NCI-H1092 treated with DMSO at 0.1 percent for 48 hours (cell line): ENCODE measurements around the gene CCDC186.
A peak's percentile ranks its signal among the peaks of the same experiment; 100 is the strongest.

ENCODE experiments used
- DNase-seq: peaks from one replicate; lab custom pipeline; 2025; lab: John Stamatoyannopoulos, UW

The CCDC186 gene

DNA sequence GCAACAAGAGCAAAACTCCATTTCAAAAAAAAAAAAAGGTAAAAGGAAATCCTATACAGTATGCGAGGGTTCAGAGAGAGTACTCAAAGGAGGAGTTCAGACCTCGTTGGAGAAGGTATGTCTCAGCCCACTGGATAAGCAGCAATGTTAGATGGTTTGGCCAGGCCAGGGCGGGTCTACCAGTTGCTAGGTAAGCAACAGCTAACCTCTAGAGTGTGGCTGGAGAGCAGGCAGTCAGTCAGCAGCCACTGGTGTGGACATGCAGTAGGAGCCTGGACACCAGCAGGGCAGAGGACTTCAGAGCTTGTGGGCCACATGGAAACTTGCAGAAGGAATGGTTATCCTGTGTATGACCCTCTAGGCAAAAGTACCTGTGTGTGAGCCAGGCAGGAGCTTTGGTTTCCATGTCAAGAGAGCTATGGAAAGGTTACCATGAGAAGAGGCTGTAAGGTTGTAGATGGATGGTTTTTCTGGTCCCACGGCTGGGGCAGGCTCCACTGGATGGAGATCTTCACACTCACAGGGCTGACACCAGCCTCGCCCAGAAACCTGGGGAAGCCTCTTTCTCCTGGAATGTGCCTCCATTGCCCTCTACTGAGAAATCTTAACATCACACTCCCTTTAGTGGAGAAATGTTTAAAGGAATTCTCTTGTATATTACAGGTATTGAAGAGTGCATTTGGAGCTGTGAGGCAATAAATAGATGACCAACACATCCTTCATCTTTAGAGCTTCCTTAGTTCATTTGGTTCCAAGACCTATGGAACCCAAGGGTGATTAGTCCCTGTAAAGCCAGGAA lies 63.6 kb downstream of the CCDC186 start:
- no peak for DNase-seq

DNA sequence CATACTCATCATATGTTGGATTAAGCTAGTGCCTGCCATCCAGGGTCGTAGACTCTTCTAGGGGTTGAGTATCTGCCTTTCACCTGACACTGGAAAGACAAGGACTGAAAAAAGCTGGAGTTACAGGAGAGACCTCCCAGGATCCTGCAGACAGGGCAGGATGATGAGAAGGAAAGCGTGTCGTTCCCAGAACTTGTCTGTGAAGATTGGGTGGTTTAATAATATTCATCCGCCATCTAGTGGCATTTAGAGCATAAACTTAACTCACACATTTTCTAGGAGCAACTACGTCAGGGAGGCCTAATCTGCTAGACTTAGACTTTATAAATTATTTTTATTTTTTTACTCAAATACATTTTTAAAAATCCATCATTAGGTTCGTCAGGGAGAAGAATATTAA lies 70.7 kb downstream of the CCDC186 start:
- DNase-seq, result peak; percentile 22

DNA sequence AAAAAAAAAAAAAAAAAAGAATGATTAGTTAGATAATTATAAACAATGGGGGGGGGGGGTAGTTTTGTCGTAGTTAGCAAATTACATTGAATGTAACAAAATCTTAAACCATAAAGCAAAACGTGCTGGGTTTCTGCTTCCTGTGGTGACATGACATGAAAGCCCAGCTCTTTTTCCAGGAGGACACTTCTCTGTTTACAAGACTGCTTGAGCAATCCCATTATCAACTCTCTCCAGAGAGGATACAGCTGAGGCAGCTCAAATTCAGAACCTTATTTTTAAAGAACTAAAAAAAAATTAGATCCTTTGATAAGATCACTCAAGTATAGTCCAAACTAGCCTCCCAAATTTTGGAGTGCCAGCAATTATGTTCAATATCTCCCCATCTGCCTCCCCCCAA lies 71.7 kb downstream of the CCDC186 start:
- no peak for DNase-seq

DNA sequence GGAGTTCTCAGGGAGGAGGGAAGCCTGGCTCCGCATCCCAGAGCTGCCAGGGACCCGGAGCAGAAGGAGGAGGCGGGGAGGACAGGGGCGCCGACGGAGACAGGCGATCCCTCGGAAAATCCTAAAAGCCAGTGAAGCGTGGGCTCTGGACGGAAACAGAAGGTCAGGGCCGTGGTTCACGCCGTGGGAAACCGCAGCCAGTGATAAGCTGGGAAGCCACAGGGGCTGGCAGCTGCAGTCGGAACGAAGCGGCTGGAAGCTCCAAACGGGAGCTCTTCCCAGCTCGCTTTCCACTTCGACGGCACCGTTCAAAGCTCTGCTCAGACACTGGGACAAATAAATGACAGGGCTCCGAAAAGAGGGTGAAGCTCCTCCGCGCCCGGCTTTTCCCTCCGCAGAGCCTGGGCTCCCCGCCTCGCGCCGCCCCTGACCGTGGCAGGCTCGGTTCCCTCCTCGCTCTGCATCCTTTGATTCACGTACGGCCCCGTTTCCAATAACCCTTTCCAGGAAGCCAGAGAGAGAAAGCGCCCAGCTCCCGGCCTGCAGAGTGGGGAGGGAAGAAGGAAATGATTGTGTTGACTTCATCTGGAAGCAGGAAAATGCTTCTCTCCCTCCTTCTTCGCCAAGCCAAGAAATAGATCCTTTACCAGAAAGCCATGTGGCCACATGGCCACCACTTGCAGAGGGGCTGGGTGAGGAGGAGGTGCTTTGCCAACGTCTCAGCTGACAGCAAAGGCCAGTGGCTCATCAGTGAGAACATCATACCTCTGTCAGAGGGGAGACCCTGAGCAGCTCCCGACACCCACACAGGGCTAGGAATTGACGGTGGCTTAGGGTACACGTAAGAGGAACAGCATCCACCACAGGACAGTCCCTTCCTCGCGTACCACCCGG lies 72.9 kb downstream of the CCDC186 start:
- DNase-seq, result peak; percentile 18

DNA sequence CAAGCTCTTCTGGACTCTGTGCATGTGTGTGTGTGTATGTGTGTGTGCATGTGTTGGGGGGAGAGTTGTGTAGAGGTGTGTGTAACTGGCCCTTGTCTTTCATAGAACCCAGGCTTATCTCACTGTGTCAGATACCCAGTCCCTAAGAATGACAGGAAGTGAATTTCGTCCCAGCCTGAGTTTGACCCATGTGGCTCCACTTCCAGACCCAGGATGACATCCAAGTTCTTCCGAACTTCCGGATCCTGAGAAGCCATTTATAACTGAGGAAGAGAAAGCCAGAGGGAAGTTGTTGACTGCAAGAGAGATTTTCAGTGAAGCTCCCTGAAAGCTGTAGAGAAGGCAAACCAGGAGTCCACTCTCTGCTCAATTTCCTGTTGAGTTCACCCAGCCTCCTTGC lies 77.1 kb downstream of the CCDC186 start:
- DNase-seq, result no peak

DNA sequence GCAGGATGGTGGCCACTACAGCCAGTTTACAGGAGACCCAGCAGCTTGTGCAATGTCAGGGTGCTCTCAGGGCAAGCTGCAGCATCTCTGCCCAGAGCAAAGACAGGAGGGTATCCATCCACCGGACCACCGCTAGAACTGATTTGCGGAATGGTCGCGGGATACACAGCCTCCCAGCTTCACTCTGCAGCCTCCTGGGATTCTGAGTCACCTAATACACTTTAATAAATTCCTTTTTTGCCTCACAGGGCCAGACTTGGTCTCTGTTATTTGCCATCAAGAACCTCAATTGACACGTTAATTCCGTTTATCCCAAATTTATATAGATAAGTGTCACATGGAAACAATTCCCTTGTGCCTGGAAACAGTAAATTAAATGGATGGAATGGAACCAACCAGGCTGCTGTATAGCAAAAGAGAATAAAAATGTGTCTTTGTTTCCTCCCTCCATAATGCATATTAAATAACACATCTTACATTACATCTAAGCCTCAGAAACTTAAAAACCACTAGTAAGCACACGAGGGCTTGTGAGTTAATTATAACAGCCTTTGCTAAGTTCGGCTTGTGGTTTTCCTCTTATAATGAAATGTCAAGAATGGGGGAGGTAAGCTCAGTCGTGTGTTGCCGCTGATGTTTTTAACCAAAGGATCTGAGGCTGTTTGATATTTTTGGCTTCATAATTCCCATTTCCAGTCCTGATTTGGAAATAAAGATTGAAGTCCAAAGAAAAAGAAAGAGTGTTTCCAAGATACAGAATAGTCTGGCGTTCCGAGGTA lies 78.3 kb downstream of the CCDC186 start:
- no peak for DNase-seq

DNA sequence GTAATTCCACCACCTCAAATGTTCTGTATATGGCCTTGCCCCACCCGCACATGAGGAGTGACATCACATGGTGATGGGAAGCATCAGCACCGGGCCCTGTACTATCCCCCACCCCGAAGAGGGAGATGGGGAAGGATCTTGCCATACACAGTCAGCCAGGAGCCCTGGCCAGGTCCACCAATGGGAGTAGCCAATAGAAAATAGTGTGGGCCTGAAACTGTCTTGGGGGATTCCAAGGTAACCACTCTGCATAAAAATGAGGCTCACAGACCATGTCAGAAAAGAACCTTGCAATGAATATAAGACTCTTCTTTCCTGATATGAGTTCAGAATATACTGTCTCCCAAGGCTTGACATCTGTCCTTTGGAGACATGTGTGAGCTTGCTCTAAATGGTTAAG lies 79.2 kb downstream of the CCDC186 start:
- DNase-seq, result no peak

DNA sequence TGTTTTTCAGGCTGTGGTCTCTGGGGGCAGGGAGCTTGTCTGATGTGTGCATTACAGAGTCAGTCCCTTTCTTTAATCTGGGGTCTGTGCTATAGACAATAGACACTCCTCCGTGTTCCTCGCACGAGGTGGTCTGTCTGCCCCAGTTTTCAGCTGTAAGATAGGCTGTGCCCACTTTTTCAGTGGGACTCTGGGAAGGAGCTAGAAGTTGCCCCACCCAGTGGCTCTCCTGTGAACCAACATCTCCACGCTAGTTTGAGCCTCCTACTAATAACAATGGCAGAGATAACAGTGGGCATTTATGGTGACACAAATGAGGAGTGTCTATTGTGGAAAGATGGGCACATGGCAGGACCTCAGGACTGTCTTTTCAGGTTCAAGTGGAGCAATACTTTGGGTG lies 86.3 kb downstream of the CCDC186 start:
- DNase-seq, result no peak

DNA sequence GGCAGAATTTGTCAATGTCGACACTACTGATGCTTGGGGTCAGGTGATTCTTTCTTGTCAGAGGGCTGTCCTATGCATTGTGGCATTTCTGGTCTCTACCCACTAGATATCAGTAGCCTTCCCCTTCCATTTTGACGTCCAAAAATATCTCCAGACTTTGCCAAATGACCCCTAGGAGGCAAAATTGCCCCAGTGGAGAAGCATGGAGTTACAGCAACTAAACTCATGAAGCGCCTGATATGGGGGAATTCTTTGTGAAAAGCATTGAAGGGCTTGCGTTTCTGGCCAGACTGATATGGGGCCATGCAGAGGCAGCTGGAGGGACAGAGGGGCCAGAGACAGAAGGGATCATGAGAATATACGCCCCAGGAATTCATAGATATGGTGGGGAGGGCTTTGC lies 86.7 kb downstream of the CCDC186 start:
- no peak for DNase-seq

DNA sequence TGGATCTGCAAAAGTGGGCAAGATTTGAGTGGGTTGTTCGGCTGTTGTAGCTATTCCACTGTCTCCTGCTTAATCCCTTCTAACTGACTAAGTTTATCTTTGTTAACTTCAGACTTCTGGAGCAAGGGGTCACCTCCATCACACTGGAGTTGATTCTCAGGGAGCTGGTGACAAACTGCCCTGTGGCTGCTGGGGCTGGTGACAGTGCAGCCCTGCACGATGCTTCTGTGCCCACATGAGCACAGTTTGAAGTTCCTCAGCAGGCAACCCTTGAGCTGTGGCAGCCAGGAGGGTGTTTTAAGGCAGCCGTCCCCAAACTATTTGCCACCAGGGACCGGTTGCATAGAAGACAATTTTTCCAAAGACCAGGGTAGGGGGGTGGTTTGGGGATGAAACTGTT lies 89.8 kb downstream of the CCDC186 start:
- no peak for DNase-seq

DNA sequence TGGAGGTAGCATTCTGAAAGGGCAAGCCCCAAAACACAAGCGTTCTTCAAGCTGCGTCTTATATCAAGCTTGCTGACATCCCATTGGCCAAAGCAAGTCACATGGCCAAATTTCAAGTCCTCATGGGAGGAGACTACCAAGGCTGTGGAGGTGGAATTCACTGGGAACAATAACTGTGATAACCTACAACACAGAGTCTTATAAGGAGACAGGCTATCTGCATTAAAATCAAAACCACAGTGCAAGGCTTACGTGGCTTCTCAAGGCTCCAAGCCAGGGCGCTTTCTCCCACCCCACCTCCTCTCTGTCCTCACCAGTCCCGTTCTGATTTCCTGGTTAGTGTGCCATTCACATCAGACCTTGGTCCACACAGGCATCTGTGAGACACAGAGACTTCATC lies 91.0 kb downstream of the CCDC186 start:
- no peak for DNase-seq

DNA sequence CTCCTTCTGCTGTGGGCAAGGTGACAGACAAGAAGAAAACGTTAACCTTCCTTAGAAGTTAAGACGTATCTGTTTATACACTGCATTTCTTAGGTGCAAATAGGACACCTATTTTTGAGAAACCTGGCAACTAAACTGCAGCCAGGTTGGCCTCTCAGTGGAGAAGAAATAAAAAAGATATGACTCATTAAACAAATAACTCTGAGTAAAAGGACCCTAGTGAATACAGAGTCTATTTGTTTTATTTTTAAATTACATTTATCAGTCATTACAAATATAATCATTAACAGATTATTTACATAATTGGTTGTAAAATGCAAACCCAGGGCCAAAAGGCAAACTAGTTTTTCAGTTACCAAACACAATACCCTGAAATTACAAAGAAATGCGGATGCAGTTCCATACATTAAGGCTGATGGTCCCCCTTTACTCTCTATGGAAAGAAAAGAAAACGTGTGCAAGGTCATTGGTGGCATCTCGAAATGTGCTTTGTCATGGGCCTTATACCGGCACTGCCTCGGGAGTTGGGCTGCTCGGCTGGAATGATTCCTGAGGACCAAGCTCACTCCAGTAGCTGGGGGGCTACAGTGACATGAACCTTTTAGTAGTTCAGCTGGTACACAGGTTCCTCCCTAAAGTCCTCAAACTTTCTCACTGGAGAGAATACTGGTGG lies 92.0 kb downstream of the CCDC186 start:
- DNase-seq, result no peak

DNA sequence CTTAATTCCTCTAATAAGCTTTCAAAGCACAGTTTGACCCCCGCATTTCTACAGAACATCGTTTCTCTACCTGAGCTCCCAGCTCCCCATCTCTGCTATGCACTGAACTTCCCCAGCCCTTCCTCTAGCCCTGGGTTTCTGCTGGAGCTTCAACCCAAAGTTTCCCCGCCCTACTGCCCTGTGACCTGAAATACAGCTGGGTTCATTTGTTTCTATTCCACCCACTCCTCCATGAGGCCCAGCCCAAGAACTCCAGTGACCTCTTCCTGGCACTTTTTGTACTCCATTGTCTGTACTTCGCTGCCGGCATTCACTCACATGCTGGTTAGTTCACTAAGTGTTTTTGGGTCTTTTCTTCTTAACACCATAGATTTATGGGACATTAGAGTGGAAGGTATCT lies 94.6 kb downstream of the CCDC186 start:
- DNase-seq, result no peak

DNA sequence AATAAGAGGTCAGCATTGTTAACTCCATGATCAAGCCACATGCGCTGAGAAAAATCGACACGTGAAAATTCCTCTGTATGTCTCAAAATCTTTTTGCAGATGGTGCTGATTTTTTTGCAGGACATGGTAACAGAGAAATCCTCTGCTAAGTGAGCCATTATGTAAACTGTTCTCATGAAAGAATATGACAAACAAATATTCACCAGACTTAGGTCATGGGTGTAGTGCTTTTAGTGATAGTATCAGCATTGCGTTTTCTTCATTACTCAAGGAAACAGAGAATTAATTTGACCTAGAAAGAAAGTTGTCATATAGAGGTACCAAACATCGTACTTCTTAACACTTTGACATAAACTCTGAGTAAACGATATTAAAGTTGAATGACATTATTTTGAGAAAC lies 95.7 kb downstream of the CCDC186 start:
- no peak for DNase-seq

DNA sequence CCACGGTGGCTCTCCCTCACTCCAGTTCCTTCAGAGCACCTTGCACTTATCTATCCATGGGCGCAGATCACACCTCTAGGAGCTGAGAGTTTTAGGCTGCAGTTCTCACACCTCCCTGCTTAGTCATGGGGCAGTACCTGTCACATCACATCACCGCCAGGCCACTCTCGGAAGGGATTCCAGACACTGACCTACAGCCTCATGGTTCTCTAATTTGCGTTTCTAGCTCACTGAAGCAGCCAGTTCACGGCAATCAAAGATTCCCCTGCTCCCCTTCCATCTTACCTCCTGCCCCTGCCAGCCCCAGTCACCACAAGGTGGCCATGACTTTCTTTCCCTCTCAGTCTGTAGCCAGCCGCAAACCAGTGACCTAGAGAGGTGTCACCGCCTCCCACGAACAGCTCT lies 96.2 kb downstream of the CCDC186 start:
- no peak for DNase-seq

DNA sequence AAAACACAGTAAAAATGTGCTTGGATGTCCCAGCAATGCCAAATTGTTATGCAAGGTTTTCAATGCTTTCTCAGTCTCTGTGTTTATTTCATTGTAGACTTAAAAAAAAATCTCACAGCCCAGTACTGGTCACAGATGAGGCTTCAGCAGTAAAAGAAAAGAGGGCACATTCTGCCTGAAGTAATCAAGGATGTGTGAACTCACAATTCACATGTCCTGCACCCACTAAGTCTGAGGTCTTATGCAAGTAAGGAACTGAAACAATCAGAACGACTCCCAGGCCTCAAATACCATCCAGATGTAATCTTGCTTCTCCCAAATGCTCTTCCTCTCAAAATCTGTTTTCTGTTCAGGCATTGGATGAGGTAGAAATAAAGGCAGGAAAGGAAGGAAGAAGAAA lies 96.7 kb downstream of the CCDC186 start:
- DNase-seq, result no peak

DNA sequence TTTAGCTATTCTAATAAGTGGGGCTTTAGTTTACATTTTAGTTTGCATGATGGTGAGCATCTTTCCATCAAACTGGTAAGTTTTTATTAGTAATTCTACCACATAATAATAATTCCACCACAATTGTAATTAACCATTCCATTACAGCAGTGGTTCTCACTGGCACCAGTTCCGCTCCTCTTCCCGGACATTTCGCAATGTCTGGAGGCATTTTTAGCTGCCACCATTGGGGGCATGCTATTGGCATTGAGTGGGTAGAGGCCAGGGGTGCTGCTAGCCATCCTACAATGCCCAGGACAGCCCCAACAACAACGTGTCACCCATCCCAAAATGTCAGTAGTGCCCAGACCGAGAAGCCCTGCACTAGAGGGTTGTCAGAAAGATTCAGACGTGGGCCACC lies 98.9 kb downstream of the CCDC186 start:
- no peak for DNase-seq

DNA sequence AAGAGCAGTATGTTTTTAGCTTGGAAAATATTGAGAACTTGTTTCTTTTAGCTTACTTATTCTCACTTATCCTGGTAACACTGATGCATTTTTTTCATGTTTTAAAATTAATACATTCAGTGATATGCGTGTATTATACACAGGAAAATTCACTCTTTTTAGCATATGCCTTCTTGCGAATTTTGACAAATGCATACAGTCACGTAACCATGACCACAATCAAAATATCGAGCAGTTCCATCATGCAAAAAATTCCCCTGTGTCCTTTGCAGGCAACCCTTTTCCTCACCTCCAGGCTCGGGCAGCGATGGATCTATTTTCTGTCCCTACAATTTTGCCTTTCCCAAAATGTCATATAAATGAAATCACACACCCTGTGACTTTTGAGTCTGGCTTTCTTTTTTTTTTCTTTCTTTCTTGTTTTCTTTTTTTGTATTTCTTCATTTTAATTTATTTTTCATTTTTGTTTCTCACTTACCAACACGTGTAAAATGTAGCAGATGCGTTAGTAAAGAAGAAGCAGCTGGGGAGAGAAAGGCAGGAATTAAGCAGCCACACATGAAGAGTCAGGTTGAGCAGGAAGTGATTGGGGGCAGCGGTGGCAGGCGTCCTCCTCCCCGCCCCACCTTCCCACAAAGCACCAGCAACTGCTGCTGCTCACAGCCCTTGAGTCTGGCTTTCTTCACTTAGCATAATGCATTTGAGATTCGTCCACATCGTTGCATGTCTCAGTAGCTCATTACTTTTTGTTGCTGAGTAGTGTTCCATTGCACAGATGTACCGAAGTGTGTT lies 100.4 kb downstream of the CCDC186 start:
- no peak for DNase-seq

DNA sequence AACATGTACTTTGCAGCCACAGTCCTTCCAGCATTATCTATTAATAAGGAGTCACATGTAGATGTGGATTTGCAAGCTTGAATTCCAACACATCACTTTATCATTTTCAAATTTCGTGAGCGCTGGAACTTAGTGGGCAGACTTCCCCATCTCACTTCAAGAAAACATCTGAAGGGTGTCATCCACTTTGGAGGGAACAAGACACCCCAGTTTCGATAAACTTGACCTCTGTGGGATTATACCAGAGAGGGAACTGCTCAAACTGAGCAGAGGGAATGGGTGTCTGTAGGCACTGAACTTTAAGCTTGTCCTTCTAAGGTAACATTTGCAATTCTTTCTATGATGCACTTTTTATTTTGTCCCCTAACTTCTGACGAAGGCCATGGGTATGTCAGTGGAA lies 102.8 kb downstream of the CCDC186 start:
- no peak for DNase-seq
